ENCODE measurements around the gene FOXP4. TPM values are rescaled to one million over a fixed set of nuclear protein-coding genes. Genes with fewer than 3 reads are reported as not detected.

FOXP4 gene
- total and polyA plus RNA-seq, 2 donors from 2014 or later, result 14.0 to 33.2 TPM

GRCh38 chr6:41547799-41548097 lies 1.6 kb downstream of the FOXP4 start:
- Histone ChIP-seq H3K9ac (ENCODE audit: low read length in 3 of 3) (peak overlapping the region in 2 of 3 donors; percentile 43 to 86), H3K27me3 (ENCODE audit: control insufficient read depth, insufficient read depth, low read length) (no peaks in the 10 kb centered on the region), H3K9me3 (ENCODE audit: control insufficient read depth in 2 of 3, insufficient read depth in 1 of 3, low read length in 3 of 3) (no peaks in the 10 kb centered on the region), H3K4me3 (ENCODE audit: low read length in 3 of 3) (peak overlapping the region; percentile 83 to 92 (median 89)), H3K4me1 (ENCODE audit: control insufficient read depth in 2 of 3, insufficient read depth in 2 of 3, low read depth in 1 of 3, low read length in 3 of 3) (peaks cover 0 to 31% (median 13%) of the 10 kb centered on the region in 3 donors), H3K27ac (ENCODE audit: low read depth in 2 of 2, low read length in 2 of 2) (peak overlapping the region in 1 of 2 donors; percentile 32), H3K36me3 (ENCODE audit: control insufficient read depth in 2 of 3, insufficient read depth in 3 of 3, low read length in 3 of 3) (peaks cover 0 to 3% (median 2%) of the 10 kb centered on the region in 3 donors)
- no peak for FAIRE-seq
- DNase-seq, result no peak
- TF ChIP-seq CTCF (IDR thresholded peaks at IDR 0.05; ENCODE audit: borderline replicate concordance, extremely low read depth, insufficient read depth), result no peak
- intact Hi-C loops (cut with DNase I), result no loop called here

- H3K27ac ChIP-seq (ENCODE audit: low read depth in 2 of 2, low read length in 2 of 2), result peak overlapping the region in 1 of 2 donors; percentile 32
- DNase-seq, result peak in 3 of 5 donors; percentile 43 to 78 (median 59)
Observed at GRCh38 chr6:41548098-41548840, 2.1 kb downstream of the FOXP4 start.

GRCh38 chr6:41548841-41549642 lies 2.9 kb downstream of the FOXP4 start:
- H3K4me1 ChIP-seq (ENCODE audit: control insufficient read depth in 2 of 3, insufficient read depth in 2 of 3, low read depth in 1 of 3, low read length in 3 of 3), result peaks cover 0 to 39% (median 13%) of the 10 kb centered on the region in 3 donors
- FAIRE-seq (no peak), DNase-seq (peak in 1 of 5 donors; percentile 52)
- H3K9ac ChIP-seq (ENCODE audit: low read length in 3 of 3), result no peak overlapping the region
- no peak for TF ChIP-seq CTCF (IDR thresholded peaks at IDR 0.05; ENCODE audit: borderline replicate concordance, extremely low read depth, insufficient read depth)
- peak overlapping the region in 1 of 2 donors; percentile 27 for H3K27ac ChIP-seq (ENCODE audit: low read depth in 2 of 2, low read length in 2 of 2)
- H3K36me3 ChIP-seq (ENCODE audit: control insufficient read depth in 2 of 3, insufficient read depth in 3 of 3, low read length in 3 of 3), result peaks cover 0 to 3% (median 2%) of the 10 kb centered on the region in 3 donors
- intact Hi-C loops (cut with DNase I), result no loop called here
- H3K9me3 ChIP-seq (ENCODE audit: control insufficient read depth in 2 of 3, insufficient read depth in 1 of 3, low read length in 3 of 3), result no peaks in the 10 kb centered on the region
- H3K4me3 ChIP-seq (ENCODE audit: low read length in 3 of 3), result peak overlapping the region in 2 of 3 donors; percentile 56 to 92
- H3K27me3 ChIP-seq (ENCODE audit: control insufficient read depth, insufficient read depth, low read length), result no peaks in the 10 kb centered on the region

More at GRCh38 chr6:41548098-41548840, 2.1 kb downstream of the FOXP4 start:
- Histone ChIP-seq H3K9ac (ENCODE audit: low read length in 3 of 3) (peak overlapping the region in 2 of 3 donors; percentile 43 to 86), H3K27me3 (ENCODE audit: control insufficient read depth, insufficient read depth, low read length) (no peaks in the 10 kb centered on the region), H3K4me1 (ENCODE audit: control insufficient read depth in 2 of 3, insufficient read depth in 2 of 3, low read depth in 1 of 3, low read length in 3 of 3) (peaks cover 0 to 33% (median 13%) of the 10 kb centered on the region in 3 donors), H3K9me3 (ENCODE audit: control insufficient read depth in 2 of 3, insufficient read depth in 1 of 3, low read length in 3 of 3) (no peaks in the 10 kb centered on the region), H3K4me3 (ENCODE audit: low read length in 3 of 3) (peak overlapping the region; percentile 83 to 92 (median 89)), H3K36me3 (ENCODE audit: control insufficient read depth in 2 of 3, insufficient read depth in 3 of 3, low read length in 3 of 3) (peaks cover 0 to 3% (median 2%) of the 10 kb centered on the region in 3 donors)
- intact Hi-C loops (cut with DNase I), result no loop called here
- FAIRE-seq, result no peak
- TF ChIP-seq CTCF (IDR thresholded peaks at IDR 0.05; ENCODE audit: borderline replicate concordance, extremely low read depth, insufficient read depth), result no peak

Measured in kidney (tissue), 14 donors.